ENCODE results near the gene GPATCH2.
"Not testable (repeated sequence)": the region's sequence is repeated elsewhere in the genome, so short reads cannot be mapped to it uniquely, and the experiment has no call there.

Gene GPATCH2

GRCh38 chr1:217393896-217394295 lies 237.0 kb downstream of the GPATCH2 start:
- TF ChIP-seq CTCF (IDR thresholded peaks at IDR 0.05; ENCODE audit: extremely low read depth, insufficient read depth, missing control alignments): no peak
- DNase-seq (ENCODE audit: low spot score): no peak
- in situ Hi-C loops (cut with MboI; ENCODE audit: low pct_unique_long_range_greater_than_20kb, low sequenced_read_pairs, unreplicated experiment): no loop called here

- in situ Hi-C loops (cut with MboI; ENCODE audit: low pct_unique_long_range_greater_than_20kb, low sequenced_read_pairs, unreplicated experiment): no loop called here
- no peak for TF ChIP-seq CTCF (IDR thresholded peaks at IDR 0.05; ENCODE audit: extremely low read depth, insufficient read depth, missing control alignments)
- no peak for DNase-seq (ENCODE audit: low spot score)
These were observed 238.4 kb downstream of the GPATCH2 start for GRCh38 chr1:217392441-217392840.

GRCh38 chr1:217389895-217390294 lies 241.0 kb downstream of the GPATCH2 start:
- in situ Hi-C loops (cut with MboI; ENCODE audit: low pct_unique_long_range_greater_than_20kb, low sequenced_read_pairs, unreplicated experiment): no loop called here
- no peak for TF ChIP-seq CTCF (IDR thresholded peaks at IDR 0.05; ENCODE audit: extremely low read depth, insufficient read depth, missing control alignments)
- no peak for DNase-seq (ENCODE audit: low spot score)

GRCh38 chr1:217388522-217389065 lies 242.3 kb downstream of the GPATCH2 start:
- no peak for TF ChIP-seq CTCF (IDR thresholded peaks at IDR 0.05; ENCODE audit: extremely low read depth, insufficient read depth, missing control alignments)
- in situ Hi-C loops (cut with MboI; ENCODE audit: low pct_unique_long_range_greater_than_20kb, low sequenced_read_pairs, unreplicated experiment): no loop called here

GRCh38 chr1:217381773-217382172 lies 249.1 kb downstream of the GPATCH2 start:
- DNase-seq (ENCODE audit: low spot score); in situ Hi-C loops (cut with MboI; ENCODE audit: low pct_unique_long_range_greater_than_20kb, low sequenced_read_pairs, unreplicated experiment): not testable (repeated sequence)

More at GRCh38 chr1:217388522-217389065, 242.3 kb downstream of the GPATCH2 start:
- DNase-seq (ENCODE audit: low spot score): no peak

GRCh38 chr1:217379804-217380203 lies 251.1 kb downstream of the GPATCH2 start:
- in situ Hi-C loops (cut with MboI; ENCODE audit: low pct_unique_long_range_greater_than_20kb, low sequenced_read_pairs, unreplicated experiment); DNase-seq (ENCODE audit: low spot score): not testable (repeated sequence)

GRCh38 chr1:217379336-217379735 lies 251.6 kb downstream of the GPATCH2 start:
- in situ Hi-C loops (cut with MboI; ENCODE audit: low pct_unique_long_range_greater_than_20kb, low sequenced_read_pairs, unreplicated experiment): no loop called here
- no peak for TF ChIP-seq CTCF (IDR thresholded peaks at IDR 0.05; ENCODE audit: extremely low read depth, insufficient read depth, missing control alignments)
- DNase-seq (ENCODE audit: low spot score): no peak

Data from GM13977 (cell line).